IMR-90 (cell line): ENCODE results near the gene CUX1. TPM values are rescaled to one million over a fixed set of nuclear protein-coding genes. Genes with fewer than 3 reads are reported as not detected.

Experiments
- ATAC-seq: fragments of 200-7000 bp; cut with Tn5 transposase; 2 replicates; pipeline ENCODE4 v1.9.1; 2020; ENCODE audit warnings: low read depth, mild to moderate bottlenecking, moderate library complexity
- BruUV-seq: library from RNA; stranded (reverse); fragments of 400-500 nt; replicated peaks from 2 replicates; lab custom pipeline; 2021; lab: Mats Ljungman, UMichigan
- CTCF ChIA-PET: fragments of 300-600 bp; formaldehyde crosslinking; extraction: SDS; loops from one replicate; lab custom pipeline; 2021; ENCODE audit warnings: antibody characterized with exemption; lab: Yijun Ruan, JAX
- POLR2A ChIA-PET: fragments of 300-600 bp; sonication (Branson Sonifier 250); formaldehyde crosslinking; loops from one replicate; lab custom pipeline; 2022; ENCODE audit warnings: antibody characterized with exemption; ENCODE audit not compliant: unreplicated experiment; lab: Charles Lee
- DNase-seq: peaks from one replicate; pipeline ENCODE4 v3.0.0; 2013
- H2AFZ ChIP-seq: replicated peaks from 2 replicates; pipeline ENCODE3; 2013; ENCODE audit warnings: low read length, mild to moderate bottlenecking; ENCODE audit not compliant: poor library complexity
- H2AK5ac ChIP-seq: 2 replicates; pipeline ENCODE4 v1.6.1; 2013; ENCODE audit warnings: low read depth, low read length, inconsistent platforms
- H2AK9ac ChIP-seq: replicated peaks from 2 replicates; pipeline ENCODE3; 2013; ENCODE audit warnings: mild to moderate bottlenecking, low read depth, low read length, moderate library complexity; ENCODE audit not compliant: poor library complexity
- H2BK120ac ChIP-seq: 2 replicates; pipeline ENCODE4 v1.6.1; 2013; ENCODE audit warnings: low read depth, low read length, inconsistent platforms
- H2BK15ac ChIP-seq: 3 replicates; pipeline ENCODE4 v1.6.1; 2013; ENCODE audit warnings: low read depth, low read length, inconsistent platforms
- H2BK20ac ChIP-seq: 2 replicates; pipeline ENCODE4 v1.6.1; 2013; ENCODE audit warnings: low read depth, mild to moderate bottlenecking, inconsistent platforms, low read length, moderate library complexity
- H2BK5ac ChIP-seq: 2 replicates; pipeline ENCODE4 v1.6.1; 2013; ENCODE audit warnings: mild to moderate bottlenecking, low read depth, low read length, inconsistent platforms; ENCODE audit not compliant: poor library complexity, severe bottlenecking
- H3K14ac ChIP-seq: replicated peaks from 2 replicates; pipeline ENCODE4 v1.6.1; 2013; ENCODE audit warnings: low read depth, low read length, inconsistent platforms
- H3K18ac ChIP-seq: 2 replicates; pipeline ENCODE4 v1.6.1; 2013; ENCODE audit warnings: low read depth, low read length, control low read depth
- H3K23ac ChIP-seq: 2 replicates; pipeline ENCODE4 v1.6.1; 2013; ENCODE audit warnings: low read depth, low read length, inconsistent platforms
- H3K27ac ChIP-seq: 2 replicates; pipeline ENCODE4 v1.5.1; 2013; ENCODE audit warnings: mild to moderate bottlenecking, control low read depth, low read length; ENCODE audit not compliant: insufficient read depth
- H3K27me3 ChIP-seq: 2 replicates; pipeline ENCODE4 v1.6.1; 2013; ENCODE audit warnings: low read length; ENCODE audit not compliant: control insufficient read depth, insufficient read depth
- H3K36me3 ChIP-seq: 2 replicates; pipeline ENCODE4 v1.6.1; 2013; ENCODE audit warnings: low read length, mixed read lengths; ENCODE audit not compliant: control insufficient read depth, insufficient read depth
- H3K4ac ChIP-seq: 2 replicates; pipeline ENCODE4 v1.6.1; 2013; ENCODE audit warnings: low read depth, low read length, inconsistent platforms
- H3K4me1 ChIP-seq: 2 replicates; pipeline ENCODE4 v1.6.1; 2013; ENCODE audit warnings: low read length, mixed read lengths; ENCODE audit not compliant: control insufficient read depth, insufficient read depth
- H3K4me2 ChIP-seq: 2 replicates; pipeline ENCODE4 v1.6.1; 2013; ENCODE audit warnings: low read depth, mild to moderate bottlenecking, control low read depth, low read length, moderate library complexity
- H3K4me3 ChIP-seq: 2 replicates; pipeline ENCODE4 v1.5.1; 2013; ENCODE audit warnings: low read depth, mild to moderate bottlenecking, control low read depth, low read length, moderate library complexity; ENCODE audit not compliant: insufficient read depth
- H3K56ac ChIP-seq: 2 replicates; pipeline ENCODE4 v1.6.1; 2013; ENCODE audit warnings: low read length, inconsistent platforms; ENCODE audit not compliant: insufficient read depth; ENCODE audit errors: extremely low read depth
- H3K79me1 ChIP-seq, 2 experiments: 2 replicates each; pipeline ENCODE4 v1.6.1; 2013; ENCODE audit warnings: low read length in 2 of 2, inconsistent platforms in 1 of 2, low read depth in 1 of 2
- H3K9ac ChIP-seq: 2 replicates; pipeline ENCODE4 v1.6.1; 2013; ENCODE audit warnings: low read depth, low read length, control low read depth
- H3K9me1 ChIP-seq: 2 replicates; pipeline ENCODE4 v1.6.1; 2013; ENCODE audit warnings: low read length, inconsistent platforms; ENCODE audit not compliant: insufficient read depth
- H3K9me3 ChIP-seq: 2 replicates; pipeline ENCODE4 v1.6.1; 2013; ENCODE audit warnings: low read length; ENCODE audit not compliant: control insufficient read depth, insufficient read depth
- H4K20me1 ChIP-seq: 2 replicates; pipeline ENCODE4 v1.6.1; 2013; ENCODE audit warnings: low read length, inconsistent platforms; ENCODE audit not compliant: insufficient read depth
- H4K5ac ChIP-seq: 2 replicates; pipeline ENCODE4 v1.6.1; 2013; ENCODE audit warnings: mild to moderate bottlenecking, low read depth, low read length, control low read depth
- H4K8ac ChIP-seq, 2 experiments: 2 replicates each; pipeline ENCODE4 v1.6.1; 2013; ENCODE audit warnings: low read depth in 2 of 2, low read length in 2 of 2, control low read depth in 1 of 2, inconsistent platforms in 1 of 2
- H4K91ac ChIP-seq: 2 replicates; pipeline ENCODE4 v1.6.1; 2013; ENCODE audit warnings: low read depth, low read length, inconsistent platforms; ENCODE audit not compliant: insufficient read depth
- MAFK ChIP-seq: IDR thresholded peaks from 2 replicates; pipeline ENCODE4 v1.6.1; 2012; ENCODE audit warnings: low read depth, low read length, improper control_type of control experiment
- WGBS, 2 experiments: methylation state at CpG; one replicate each; pipeline versions ENCODE4 v1.1.5 to v1.1.7; 2013; ENCODE audit warnings: missing lambda C conversion rate in 2 of 2; ENCODE audit not compliant: insufficient read length in 1 of 2; ENCODE audit errors: extremely low coverage in 2 of 2; 5-methylcytosine and 5-hydroxymethylcytosine counted together
- dilution Hi-C: fragments of 300-500 bp; cut with HindIII; formaldehyde crosslinking; loops from one replicate; pipeline ENCODE4 v1.14.3; 2018; ENCODE audit warnings: low sequenced_read_pairs; ENCODE audit not compliant: unreplicated experiment
- in situ Hi-C: fragments of 300-500 bp; cut with MboI; formaldehyde crosslinking; loops from 3 replicates; pipeline ENCODE4 v1.14.3; 2019; ENCODE audit warnings: low sequenced_read_pairs, inconsistent platforms, mixed read lengths
- intact Hi-C: fragments of 100-400 bp; cut with micrococcal nuclease; formaldehyde crosslinking; loops from 2 replicates; pipeline ENCODE4 v1.10.0; 2022
- polyA plus RNA-seq, 3 experiments: library from polyadenylated mRNA; depleted of rRNA; stranded (reverse); fragments of >200 nt; gene quantifications; 2 replicates each; pipeline ENCODE4 v1.2.3, GENCODE V29; 2012; ENCODE audit warnings: low replicate concordance in 1 of 3
- total RNA-seq: library from RNA; depleted of rRNA; stranded (reverse); fragments of >200 nt; gene quantifications from 2 replicates; pipeline ENCODE4 v1.2.3, GENCODE V29; 2012
- TF ChIP-seq, protein P1 (sequence below): fragments of 150-350 bp; IDR thresholded peaks from 2 replicates; pipeline ENCODE4 v1.6.1; 2017; ENCODE audit warnings: mild to moderate bottlenecking, antibody characterized with exemption, low read length, low read depth

Gene CUX1
- total and polyA plus RNA-seq, 2 of the 4 experiments (the other 2 are of a cell fraction), result 19.7 to 46.4 TPM

DNA sequence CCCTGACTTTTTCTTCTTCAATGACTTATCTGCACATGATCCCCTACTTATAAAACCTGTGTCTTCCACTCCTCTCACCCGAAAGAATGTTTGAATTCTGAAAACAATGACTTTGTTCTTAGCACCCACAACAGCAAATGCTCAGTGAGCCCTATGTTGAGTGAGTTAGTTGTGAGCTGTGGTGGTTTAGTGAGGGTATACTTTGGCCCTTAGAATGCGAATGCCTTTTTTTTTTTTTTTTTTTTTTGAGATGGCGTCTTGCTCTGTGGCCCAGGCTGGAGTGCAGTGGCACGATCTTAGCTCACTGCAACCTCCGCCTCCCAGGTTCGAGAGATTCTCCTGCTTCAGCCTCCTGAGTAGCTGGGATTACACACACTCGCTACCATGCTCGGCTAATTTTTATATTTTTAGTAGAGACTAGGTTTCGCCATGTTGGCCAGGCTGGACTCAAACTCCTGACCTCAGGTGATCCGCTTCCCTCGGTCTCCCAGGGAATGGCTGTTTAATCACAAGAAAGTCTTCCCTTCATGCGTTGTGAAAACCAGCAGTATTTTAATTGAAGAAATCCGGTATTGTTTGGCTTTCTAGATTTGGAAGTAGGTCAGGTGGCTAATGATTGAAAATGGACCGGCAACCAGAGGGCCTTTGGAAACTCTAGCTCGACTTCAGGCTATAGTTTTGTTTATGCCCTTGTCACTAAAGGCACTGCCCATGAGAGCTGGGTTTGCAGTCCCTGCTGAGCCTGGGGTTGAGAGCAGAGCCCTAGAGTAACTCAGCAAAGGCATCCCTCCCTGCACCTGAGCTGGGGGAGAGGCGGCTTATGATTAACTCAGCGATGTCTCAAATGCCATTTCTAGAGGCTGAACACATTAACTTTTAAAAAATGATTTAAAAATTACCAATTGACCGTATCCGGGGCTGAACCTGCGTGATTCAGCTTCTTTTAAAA lies 41.3 kb downstream of the CUX1 start:
- Histone ChIP-seq H2AK9ac (no peak overlapping the region), H2BK20ac (no peak overlapping the region), H4K8ac (no peak overlapping the region), H3K23ac (no peak overlapping the region), H2AFZ (no peak overlapping the region), H3K4me2 (no peak overlapping the region), H3K18ac (no peak overlapping the region), H4K91ac (no peak overlapping the region), H2BK120ac (no peak overlapping the region), H3K4me3 (no peak overlapping the region), H3K4ac (no peak overlapping the region), H3K27ac (no peak overlapping the region), H4K5ac (no peak overlapping the region), H3K4me1 (peaks cover 12% of the 10 kb centered on the region), H2BK5ac (no peak overlapping the region), H2BK15ac (no peak overlapping the region), H3K9me3 (no peaks in the 10 kb centered on the region), H3K9me1 (peaks cover 14% of the 10 kb centered on the region; the same call in 1 of the 2 replicates), H3K56ac (no peak overlapping the region), H3K9ac (no peak overlapping the region), H3K36me3 (no peaks in the 10 kb centered on the region), H2AK5ac (no peak overlapping the region), H3K14ac (no peak overlapping the region), H3K79me1 (peaks cover 38 to 84% of the 10 kb centered on the region in 2 experiments), H3K27me3 (no peaks in the 10 kb centered on the region), H4K20me1 (peaks cover 66% of the 10 kb centered on the region)
- TF ChIP-seq, protein P1, sequence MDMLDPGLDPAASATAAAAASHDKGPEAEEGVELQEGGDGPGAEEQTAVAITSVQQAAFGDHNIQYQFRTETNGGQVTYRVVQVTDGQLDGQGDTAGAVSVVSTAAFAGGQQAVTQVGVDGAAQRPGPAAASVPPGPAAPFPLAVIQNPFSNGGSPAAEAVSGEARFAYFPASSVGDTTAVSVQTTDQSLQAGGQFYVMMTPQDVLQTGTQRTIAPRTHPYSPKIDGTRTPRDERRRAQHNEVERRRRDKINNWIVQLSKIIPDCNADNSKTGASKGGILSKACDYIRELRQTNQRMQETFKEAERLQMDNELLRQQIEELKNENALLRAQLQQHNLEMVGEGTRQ, result no peak
- no peak for TF ChIP-seq MAFK
- dilution Hi-C loops (no loop called here), intact Hi-C loops (no loop called here), in situ Hi-C loops (no loop called here)
- ChIA-PET POLR2A (interaction anchor here (0.6 kb wide), 1 partner anchor 37 kb away, joined by 6 read pairs; no protein-coding TSS in a partner anchor), CTCF (no interaction called here)
- no peak for ATAC-seq
- no peak for DNase-seq
- WGBS, 2 experiments, result 88% methylated on average over 6 of the region's 20 CpGs; no CpG with 5 or more reads in 1 of the 2 experiments
- no TSS peak for BruUV-seq
